GM19351 (cell line): ENCODE measurements around the gene RAB3IP.

Source experiments
- ATAC-seq: cut with Tn5 transposase; IDR thresholded peaks from one replicate; pipeline ENCODE4 v1.9.1; 2021; ENCODE audit warnings: mild to moderate bottlenecking, moderate library complexity; ENCODE audit not compliant: unreplicated experiment

RAB3IP gene, protein sequence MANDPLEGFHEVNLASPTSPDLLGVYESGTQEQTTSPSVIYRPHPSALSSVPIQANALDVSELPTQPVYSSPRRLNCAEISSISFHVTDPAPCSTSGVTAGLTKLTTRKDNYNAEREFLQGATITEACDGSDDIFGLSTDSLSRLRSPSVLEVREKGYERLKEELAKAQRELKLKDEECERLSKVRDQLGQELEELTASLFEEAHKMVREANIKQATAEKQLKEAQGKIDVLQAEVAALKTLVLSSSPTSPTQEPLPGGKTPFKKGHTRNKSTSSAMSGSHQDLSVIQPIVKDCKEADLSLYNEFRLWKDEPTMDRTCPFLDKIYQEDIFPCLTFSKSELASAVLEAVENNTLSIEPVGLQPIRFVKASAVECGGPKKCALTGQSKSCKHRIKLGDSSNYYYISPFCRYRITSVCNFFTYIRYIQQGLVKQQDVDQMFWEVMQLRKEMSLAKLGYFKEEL

DNA sequence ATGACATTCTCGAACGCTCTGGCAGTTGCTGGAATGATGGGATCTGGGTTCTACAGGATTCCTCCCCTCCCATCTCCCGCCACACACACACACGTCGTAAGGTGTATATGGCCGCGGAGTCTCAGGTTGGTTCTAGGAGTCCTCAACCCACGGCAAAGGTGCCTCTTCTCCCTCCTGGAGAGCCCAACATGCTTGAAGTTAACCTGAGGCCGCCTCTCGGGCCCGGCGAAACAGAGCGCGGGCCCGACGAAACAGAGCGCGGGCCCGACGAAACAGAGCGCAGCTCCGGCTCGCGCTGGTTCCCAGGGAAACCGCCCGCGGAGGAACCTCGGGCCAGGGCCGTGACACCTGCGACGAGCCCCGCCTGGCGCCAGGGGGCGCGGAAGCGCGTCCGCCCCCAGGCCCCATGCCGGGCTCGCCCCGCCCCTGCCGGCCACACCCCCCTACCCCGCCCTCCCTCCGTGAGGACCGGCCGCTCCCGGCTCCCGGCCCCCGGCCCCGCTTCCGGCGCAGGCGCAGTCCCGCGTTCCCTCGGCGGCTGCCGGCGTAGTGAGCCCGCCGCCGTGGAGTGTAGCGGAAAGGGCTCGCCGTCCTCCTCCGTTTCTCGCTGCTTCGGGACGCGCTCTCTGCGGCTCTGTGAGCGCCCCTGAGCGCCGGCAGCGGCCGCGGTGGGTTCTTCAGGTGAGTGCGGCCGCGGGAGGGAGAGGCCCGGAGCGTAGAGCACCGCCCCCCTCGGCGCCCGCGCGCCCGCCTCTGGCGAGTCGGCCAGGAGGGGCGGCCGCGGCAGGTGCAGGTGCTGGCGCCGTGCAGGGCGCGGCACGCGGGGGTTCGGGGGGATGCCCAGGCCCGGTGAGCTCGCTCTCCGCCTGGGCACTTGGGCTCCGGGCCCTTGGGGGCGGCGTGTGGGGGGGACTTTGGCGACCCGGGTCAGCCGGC lies at the start of gene RAB3IP:
RAB3IP (plus strand) TSS at position 510 of the 936 bp plus-strand sequence. CDS start 16,549 bp downstream, outside the sequence.
- peak; percentile 80 for ATAC-seq

GRCh38 chr12:69689638-69690037 lies 49.0 kb upstream of the RAB3IP start:
- no peak for ATAC-seq

DNA sequence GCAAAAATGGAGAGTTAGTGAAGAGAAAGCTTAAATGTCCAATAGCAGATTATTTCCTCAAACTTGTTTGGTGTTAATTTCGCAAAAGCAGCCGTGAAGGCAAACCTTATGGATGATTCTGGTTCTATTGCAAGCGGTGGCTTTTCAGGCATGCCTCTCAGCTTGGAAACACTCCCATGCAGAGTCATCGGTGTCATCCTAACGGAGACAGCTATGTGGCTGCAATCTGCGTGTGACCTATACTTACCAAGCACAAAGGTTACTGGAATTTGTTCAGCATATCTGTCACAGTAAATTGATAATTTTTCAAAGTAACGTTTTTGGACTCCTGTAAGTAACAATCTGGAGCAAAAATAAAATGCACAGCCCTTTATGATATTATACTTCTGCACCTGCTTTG lies 44.5 kb upstream of the RAB3IP start:
- no peak for ATAC-seq

- ATAC-seq: no peak
Measured at GRCh38 chr12:69698054-69698453, 40.6 kb upstream of the RAB3IP start.

- no peak for ATAC-seq
Measured at GRCh38 chr12:69698769-69699540, 39.7 kb upstream of the RAB3IP start, which contains the start of gene BEST3. BEST3 (minus strand) TSS chr12:69699303; CDS start chr12:69697798, 1,505 bp downstream.

GRCh38 chr12:69701826-69702225 lies 36.8 kb upstream of the RAB3IP start:
- no peak for ATAC-seq

GRCh38 chr12:69703146-69703642 lies 35.5 kb upstream of the RAB3IP start:
- no peak for ATAC-seq

DNA sequence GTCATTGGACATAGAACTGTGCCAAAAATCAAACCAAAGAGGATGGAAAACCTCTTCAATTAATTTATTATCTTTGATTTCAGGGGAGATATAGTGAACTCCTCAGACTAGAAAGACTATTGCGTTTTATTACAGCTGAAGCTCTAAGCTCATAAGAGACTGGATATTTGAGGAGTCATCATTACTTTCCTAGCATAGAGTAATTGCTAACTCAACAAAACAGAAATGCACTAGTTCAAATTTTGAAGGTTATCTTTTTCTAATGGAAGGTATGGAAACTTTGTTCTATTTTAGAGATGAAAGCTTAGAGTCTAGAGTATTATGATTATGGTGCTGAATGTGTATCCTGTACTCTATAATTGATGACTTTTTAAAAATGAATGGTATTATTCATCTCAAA lies 34.3 kb upstream of the RAB3IP start:
- no peak for ATAC-seq

- no peak for ATAC-seq
Measured at GRCh38 chr12:69708649-69709048, 30.0 kb upstream of the RAB3IP start.

DNA sequence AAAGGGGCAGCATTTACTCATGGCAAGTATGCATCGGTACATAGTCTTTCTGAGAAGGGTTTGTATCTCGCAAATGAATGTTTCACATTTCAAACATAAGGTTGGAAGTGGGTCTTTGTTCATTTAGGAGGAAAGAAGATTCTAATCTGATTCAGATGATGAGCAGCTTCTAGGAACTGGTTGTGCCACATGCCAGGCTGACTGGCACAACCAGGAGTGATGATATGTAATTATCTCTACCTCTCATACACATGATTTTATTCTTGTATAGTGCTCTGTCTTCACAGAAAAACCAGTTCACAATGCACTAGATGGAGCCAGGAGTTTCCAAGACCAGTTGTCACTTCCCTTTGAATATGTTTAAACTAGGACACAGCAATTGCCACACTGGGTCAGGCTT lies 25.8 kb upstream of the RAB3IP start:
- ATAC-seq: no peak

DNA sequence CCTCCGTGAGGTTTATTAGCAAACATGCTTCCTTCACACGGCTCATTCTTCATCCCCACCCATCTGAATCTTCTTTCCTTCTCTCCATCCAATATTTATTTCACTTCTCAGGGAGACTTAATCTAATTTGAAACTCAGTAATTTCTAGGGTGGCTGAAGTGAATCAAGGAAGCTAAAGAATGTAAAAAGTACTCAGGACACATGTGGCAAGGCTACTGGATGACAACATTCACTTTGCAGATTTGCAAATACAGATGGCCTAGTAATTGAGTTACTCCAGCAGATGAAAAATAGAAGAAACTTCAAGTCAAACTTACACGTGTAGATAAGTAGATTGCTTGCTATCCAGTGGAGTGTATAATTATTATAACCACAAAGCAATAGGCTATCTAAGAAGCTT lies 24.1 kb upstream of the RAB3IP start:
- no peak for ATAC-seq

DNA sequence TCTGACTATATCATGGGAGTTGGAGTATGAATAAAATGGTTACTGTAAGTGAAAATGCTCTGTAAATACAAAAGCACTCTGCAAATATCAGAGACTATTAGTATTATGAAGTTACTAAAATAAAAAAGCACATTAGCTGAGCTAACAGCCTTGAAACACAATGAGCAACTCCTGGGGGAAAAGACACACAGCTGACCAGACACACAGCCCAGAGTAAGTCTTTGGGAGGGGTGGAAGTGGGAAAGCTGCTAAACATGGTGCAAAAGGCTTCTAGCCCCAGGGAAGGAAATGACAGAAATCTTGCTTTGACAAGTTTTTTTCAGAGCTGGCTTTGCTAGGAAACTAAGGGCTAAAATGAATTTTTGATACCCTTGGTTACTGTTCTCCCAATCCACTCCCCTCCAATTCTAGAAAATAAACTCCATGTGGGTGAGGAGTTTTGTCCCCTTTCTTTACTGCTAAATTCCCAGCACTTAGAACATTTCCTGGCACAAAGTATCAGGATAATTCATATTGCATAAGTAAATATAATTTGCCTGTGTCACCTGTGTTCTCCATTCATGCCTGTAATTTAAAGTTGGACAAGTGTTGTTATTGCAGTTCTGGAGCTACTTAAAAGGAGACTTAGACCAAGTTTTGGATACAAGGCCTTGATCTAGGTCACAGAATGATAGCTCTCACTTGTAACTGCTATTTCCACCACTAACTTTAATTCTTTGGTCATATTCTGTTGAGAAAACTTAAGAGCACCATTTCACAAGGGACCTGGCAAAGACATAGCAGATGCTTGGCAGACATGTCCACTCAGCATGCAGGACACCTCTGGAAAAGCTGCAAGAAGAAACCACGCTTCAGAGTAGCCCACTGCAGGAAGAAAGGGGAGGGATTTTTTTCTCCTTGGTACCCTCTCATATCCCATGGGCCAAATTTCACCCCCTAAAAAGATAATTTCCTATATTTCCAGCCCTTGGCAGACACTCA lies 19.0 kb upstream of the RAB3IP start:
- no peak for ATAC-seq

GRCh38 chr12:69720750-69721149 lies 17.9 kb upstream of the RAB3IP start:
- ATAC-seq: no peak

DNA sequence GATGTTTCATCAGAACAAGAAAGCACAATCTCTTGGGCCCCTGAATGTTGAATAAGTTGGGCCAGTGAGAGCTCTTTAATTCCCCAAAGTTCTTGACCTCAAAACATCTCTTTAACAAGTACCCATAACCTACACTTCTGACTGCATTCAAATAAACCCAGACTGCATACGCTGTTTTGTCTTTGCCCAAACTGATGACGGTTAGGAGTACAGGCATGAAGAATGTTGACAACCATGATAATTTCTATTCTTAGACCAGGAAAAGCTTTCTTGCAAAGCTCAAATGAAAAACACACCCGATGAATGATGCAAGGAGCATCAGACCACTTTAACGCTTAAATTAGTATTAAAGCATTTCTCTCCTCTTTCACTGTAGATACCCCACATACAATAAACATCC lies 11.7 kb upstream of the RAB3IP start:
- ATAC-seq: no peak

GRCh38 chr12:69732088-69732487 lies 6.6 kb upstream of the RAB3IP start:
- no peak for ATAC-seq

DNA sequence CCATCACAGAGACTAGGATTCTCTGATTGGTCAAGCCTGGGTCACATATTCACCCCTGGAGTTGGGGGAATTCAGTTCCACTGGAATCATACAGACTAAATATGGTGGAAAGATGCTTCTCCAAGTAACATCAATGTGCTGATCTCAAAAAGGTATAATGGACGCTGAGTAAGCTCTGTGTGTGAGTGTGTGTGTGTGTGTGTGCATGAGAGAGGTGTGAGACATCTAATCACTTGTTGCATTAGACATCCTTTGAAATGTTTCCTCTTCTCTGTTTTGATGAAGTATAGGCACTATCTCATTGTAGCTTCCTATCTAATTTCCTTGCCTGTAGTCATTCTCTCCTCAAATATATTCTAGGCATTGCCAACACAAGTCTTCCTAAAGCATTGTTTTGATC lies 5.0 kb upstream of the RAB3IP start:
- no peak for ATAC-seq

- peak; percentile 36 for ATAC-seq
Measured at GRCh38 chr12:69739287-69740191, 879 bp downstream of the RAB3IP start.

- no peak for ATAC-seq
Measured at GRCh38 chr12:69744109-69744508, 5.4 kb downstream of the RAB3IP start.
